ENCODE data around the gene OCLN. TPM values are rescaled to one million over a fixed set of nuclear protein-coding genes. Genes with fewer than 3 reads are reported as not detected.
"Not testable (repeated sequence)": the region's sequence is repeated elsewhere in the genome, so short reads cannot be mapped to it uniquely, and the experiment has no call there.

Gene OCLN
- total RNA-seq, 1 experiment from 2014 or later, result 45.6 TPM

GRCh38 chr5:69566172-69566571 is 73.6 kb downstream of the OCLN start:
- not testable (repeated sequence) for H3K27me3 ChIP-seq (replicated peaks); H3K9me3 ChIP-seq (replicated peaks); DNase-seq (ENCODE audit: low read depth in 1 of 2, low spot score in 2 of 2); H3K27ac ChIP-seq; H3K4me1 ChIP-seq (replicated peaks); H3K4me3 ChIP-seq; H3K36me3 ChIP-seq

- not testable (repeated sequence) for H3K27ac ChIP-seq; H3K4me1 ChIP-seq (replicated peaks); H3K9me3 ChIP-seq (replicated peaks); H3K27me3 ChIP-seq (replicated peaks); H3K36me3 ChIP-seq; H3K4me3 ChIP-seq; DNase-seq (ENCODE audit: low read depth in 1 of 2, low spot score in 2 of 2)
Measured at GRCh38 chr5:69568072-69568471, 75.5 kb downstream of the OCLN start.

- not testable (repeated sequence) for H3K27me3 ChIP-seq (replicated peaks); H3K27ac ChIP-seq; H3K36me3 ChIP-seq; H3K4me3 ChIP-seq; H3K9me3 ChIP-seq (replicated peaks); DNase-seq (ENCODE audit: low read depth in 1 of 2, low spot score in 2 of 2); H3K4me1 ChIP-seq (replicated peaks)
Measured at GRCh38 chr5:69583356-69583755, 90.8 kb downstream of the OCLN start.

GRCh38 chr5:69596114-69596840 is 103.7 kb downstream of the OCLN start:
- not testable (repeated sequence) for H3K4me1 ChIP-seq (replicated peaks); DNase-seq (ENCODE audit: low read depth in 1 of 2, low spot score in 2 of 2); H3K27ac ChIP-seq; H3K9me3 ChIP-seq (replicated peaks); H3K36me3 ChIP-seq; H3K4me3 ChIP-seq; H3K27me3 ChIP-seq (replicated peaks)

GRCh38 chr5:69601947-69602346 is 109.4 kb downstream of the OCLN start:
- H3K27me3 ChIP-seq (replicated peaks); H3K4me1 ChIP-seq (replicated peaks); H3K36me3 ChIP-seq; H3K4me3 ChIP-seq; DNase-seq (ENCODE audit: low read depth in 1 of 2, low spot score in 2 of 2); H3K9me3 ChIP-seq (replicated peaks); H3K27ac ChIP-seq: not testable (repeated sequence)

GRCh38 chr5:69606839-69607238 is 114.2 kb downstream of the OCLN start:
- H3K4me3 ChIP-seq; H3K4me1 ChIP-seq (replicated peaks); H3K36me3 ChIP-seq; H3K27me3 ChIP-seq (replicated peaks); DNase-seq (ENCODE audit: low read depth in 1 of 2, low spot score in 2 of 2); H3K27ac ChIP-seq; H3K9me3 ChIP-seq (replicated peaks): not testable (repeated sequence)

Other genes starting within 250 kb of the OCLN start
- 2.4 and 4.4 TPM in 2 replicates for gene CCDC125, start 160.0 kb upstream of the OCLN start, total RNA-seq (2014; rRNA removed; shearing (Covaris generic))
- gene AK6, start 123.3 kb upstream of the OCLN start, total RNA-seq (2014; rRNA removed; shearing (Covaris generic)), result 65.2 and 65.3 TPM in 2 replicates
- gene TAF9, start 123.3 kb upstream of the OCLN start, total RNA-seq (2014; rRNA removed; shearing (Covaris generic)), result 114 and 118 TPM in 2 replicates
- 27.3 and 30.0 TPM in 2 replicates for gene RAD17, start 123.0 kb upstream of the OCLN start, total RNA-seq (2014; rRNA removed; shearing (Covaris generic))
- gene MARVELD2, start 77.7 kb upstream of the OCLN start, total RNA-seq (2014; rRNA removed; shearing (Covaris generic)), result 0.13 and 0.16 TPM in 2 replicates
- 84.6 and 101 TPM in 2 replicates for gene GTF2H2C, start 67.4 kb downstream of the OCLN start, total RNA-seq (2014; rRNA removed; shearing (Covaris generic))

Measured in SJSA1 (cell line).